ENCODE results near the gene TTC12. TPM values are rescaled to one million over a fixed set of nuclear protein-coding genes. Genes with fewer than 3 reads are reported as not detected.

Gene TTC12
- total and polyA plus RNA-seq, 9 of the 15 experiments (the other 6 are each of a cell fraction or from before 2014, with no cell fraction given), result 5.1 to 19.9 (median 13.4) TPM

GRCh38 chr11:113324250-113324649 lies 9.9 kb downstream of the TTC12 start:
- no peak for DNase-seq (ENCODE audit: extremely low read depth in 1 of 4, low spot score in 3 of 4)
- 58% methylated on average over 5 of the region's 5 CpGs for WGBS (ENCODE audit: insufficient coverage, low coverage, missing lambda C conversion rate)
- no peaks in the 10 kb centered on the region for H3K27me3 ChIP-seq (ENCODE audit: control insufficient read depth in 2 of 2, insufficient read depth in 2 of 2, low read length in 2 of 2)
- ATAC-seq, result no peak
- no peak overlapping the region for H3K27ac ChIP-seq (ENCODE audit: extremely low read depth, low read depth, low read length)
- intact Hi-C loops (cut with micrococcal nuclease) (no loop called here), in situ Hi-C loops (cut with MboI) (loop anchor here (25.0 kb wide), 2 partner anchors 213 to 938 kb away; no protein-coding TSS in a partner anchor)
- no peaks in the 10 kb centered on the region for H3K79me2 ChIP-seq (ENCODE audit: control insufficient read depth, insufficient read depth, low read length)
- H3K9me3 ChIP-seq (replicated peaks; ENCODE audit: control insufficient read depth, insufficient read depth, low read depth, low read length), result no peaks in the 10 kb centered on the region
- H4K20me1 ChIP-seq (replicated peaks; ENCODE audit: control insufficient read depth, insufficient read depth, low read length), result no peaks in the 10 kb centered on the region
- H3K4me2 ChIP-seq (ENCODE audit: insufficient read depth, low read length), result no peak overlapping the region
- BruUV-seq (replicated peaks), result no TSS peak
- POLR2A ChIA-PET, result interaction anchor here (1.2 kb wide), 1 partner anchor 16 kb away, joined by 3 read pairs; no protein-coding TSS in a partner anchor
- no peak for FAIRE-seq
- H3K36me3 ChIP-seq (ENCODE audit: control insufficient read depth, insufficient read depth, low read length), result 0 out of 3 replicates have a peak, but pooled peaks cover 3% of the 10 kb centered on the region
- H2AFZ ChIP-seq (ENCODE audit: low read depth, low read length), result no peak overlapping the region
- CTCF ChIA-PET (ENCODE audit: low intra/inter-chr PET ratio), result no interaction called here
- H3K4me1 ChIP-seq (replicated peaks in 1 of 2; ENCODE audit: control insufficient read depth in 2 of 2, insufficient read depth in 2 of 2, low read length in 2 of 2), result no peaks in the 10 kb centered on the region
- no peak overlapping the region for H3K9ac ChIP-seq (ENCODE audit: insufficient read depth in 1 of 2, low read depth in 2 of 2, low read length in 2 of 2)
- H3K9me1 ChIP-seq (ENCODE audit: control insufficient read depth, insufficient read depth, low read length), result no peaks in the 10 kb centered on the region
- H3K4me3 ChIP-seq, result no peak overlapping the region
- no peak for TF ChIP-seq ZNF224 (CRISPR knock-in tag; IDR thresholded peaks at IDR 0.05)
- TF ChIP-seq, protein P1, sequence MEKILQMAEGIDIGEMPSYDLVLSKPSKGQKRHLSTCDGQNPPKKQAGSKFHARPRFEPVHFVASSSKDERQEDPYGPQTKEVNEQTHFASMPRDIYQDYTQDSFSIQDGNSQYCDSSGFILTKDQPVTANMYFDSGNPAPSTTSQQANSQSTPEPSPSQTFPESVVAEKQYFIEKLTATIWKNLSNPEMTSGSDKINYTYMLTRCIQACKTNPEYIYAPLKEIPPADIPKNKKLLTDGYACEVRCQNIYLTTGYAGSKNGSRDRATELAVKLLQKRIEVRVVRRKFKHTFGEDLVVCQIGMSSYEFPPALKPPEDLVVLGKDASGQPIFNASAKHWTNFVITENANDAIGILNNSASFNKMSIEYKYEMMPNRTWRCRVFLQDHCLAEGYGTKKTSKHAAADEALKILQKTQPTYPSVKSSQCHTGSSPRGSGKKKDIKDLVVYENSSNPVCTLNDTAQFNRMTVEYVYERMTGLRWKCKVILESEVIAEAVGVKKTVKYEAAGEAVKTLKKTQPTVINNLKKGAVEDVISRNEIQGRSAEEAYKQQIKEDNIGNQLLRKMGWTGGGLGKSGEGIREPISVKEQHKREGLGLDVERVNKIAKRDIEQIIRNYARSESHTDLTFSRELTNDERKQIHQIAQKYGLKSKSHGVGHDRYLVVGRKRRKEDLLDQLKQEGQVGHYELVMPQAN (IDR thresholded peaks at IDR 0.05; ENCODE audit: borderline replicate concordance), result no peak
- TF ChIP-seq RBBP5 (IDR thresholded peaks at IDR 0.05; ENCODE audit: borderline replicate concordance, insufficient read depth, low read length, poor library complexity, severe bottlenecking), result no peak
- TF ChIP-seq, protein P2, sequence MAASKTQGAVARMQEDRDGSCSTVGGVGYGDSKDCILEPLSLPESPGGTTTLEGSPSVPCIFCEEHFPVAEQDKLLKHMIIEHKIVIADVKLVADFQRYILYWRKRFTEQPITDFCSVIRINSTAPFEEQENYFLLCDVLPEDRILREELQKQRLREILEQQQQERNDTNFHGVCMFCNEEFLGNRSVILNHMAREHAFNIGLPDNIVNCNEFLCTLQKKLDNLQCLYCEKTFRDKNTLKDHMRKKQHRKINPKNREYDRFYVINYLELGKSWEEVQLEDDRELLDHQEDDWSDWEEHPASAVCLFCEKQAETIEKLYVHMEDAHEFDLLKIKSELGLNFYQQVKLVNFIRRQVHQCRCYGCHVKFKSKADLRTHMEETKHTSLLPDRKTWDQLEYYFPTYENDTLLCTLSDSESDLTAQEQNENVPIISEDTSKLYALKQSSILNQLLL (CRISPR knock-in tag; IDR thresholded peaks at IDR 0.05; ENCODE audit: borderline replicate concordance), result no peak
- no peak for TF ChIP-seq HDAC2 (IDR thresholded peaks at IDR 0.05)
- no peak for TF ChIP-seq ZNF592 (IDR thresholded peaks at IDR 0.05)
- no peak for TF ChIP-seq SMAD2 (IDR thresholded peaks at IDR 0.05; ENCODE audit: low read depth, low read length)
- no peak for TF ChIP-seq SFPQ (IDR thresholded peaks at IDR 0.05; ENCODE audit: low read depth, low read length)
- no peak for TF ChIP-seq ZC3H4 (CRISPR knock-in tag; IDR thresholded peaks at IDR 0.05; ENCODE audit: borderline replicate concordance)
- TF ChIP-seq, protein P3, sequence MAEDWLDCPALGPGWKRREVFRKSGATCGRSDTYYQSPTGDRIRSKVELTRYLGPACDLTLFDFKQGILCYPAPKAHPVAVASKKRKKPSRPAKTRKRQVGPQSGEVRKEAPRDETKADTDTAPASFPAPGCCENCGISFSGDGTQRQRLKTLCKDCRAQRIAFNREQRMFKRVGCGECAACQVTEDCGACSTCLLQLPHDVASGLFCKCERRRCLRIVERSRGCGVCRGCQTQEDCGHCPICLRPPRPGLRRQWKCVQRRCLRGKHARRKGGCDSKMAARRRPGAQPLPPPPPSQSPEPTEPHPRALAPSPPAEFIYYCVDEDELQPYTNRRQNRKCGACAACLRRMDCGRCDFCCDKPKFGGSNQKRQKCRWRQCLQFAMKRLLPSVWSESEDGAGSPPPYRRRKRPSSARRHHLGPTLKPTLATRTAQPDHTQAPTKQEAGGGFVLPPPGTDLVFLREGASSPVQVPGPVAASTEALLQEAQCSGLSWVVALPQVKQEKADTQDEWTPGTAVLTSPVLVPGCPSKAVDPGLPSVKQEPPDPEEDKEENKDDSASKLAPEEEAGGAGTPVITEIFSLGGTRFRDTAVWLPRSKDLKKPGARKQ (CRISPR knock-in tag; IDR thresholded peaks at IDR 0.05), result no peak
